ENCODE data around the gene LRRK1. TPM values are rescaled to one million over a fixed set of nuclear protein-coding genes. Genes with fewer than 3 reads are reported as not detected.
"Not testable (repeated sequence)": the region's sequence is repeated elsewhere in the genome, so short reads cannot be mapped to it uniquely, and the experiment has no call there.

The LRRK1 gene
- total and polyA plus RNA-seq, 2 experiments from 2014 or later = 2.6 to 4.5 TPM

- no peak for TF ChIP-seq ZNF462 (CRISPR knock-in tag; IDR thresholded peaks at IDR 0.05)
- no peak for TF ChIP-seq ZNF114 (CRISPR knock-in tag; IDR thresholded peaks at IDR 0.05)
- TF ChIP-seq ETS1 (IDR thresholded peaks at IDR 0.05) = no peak
These were observed 152.5 kb downstream of the LRRK1 start (continued) for GRCh38 chr15:101071651-101072050.

GRCh38 chr15:101072235-101072634 lies 153.1 kb downstream of the LRRK1 start:
- H3K79me2 ChIP-seq (replicated peaks; ENCODE audit: insufficient read depth); H2AFZ ChIP-seq; ATAC-seq; H3K27me3 ChIP-seq (ENCODE audit: insufficient read depth); H3K4me2 ChIP-seq; H4K20me1 ChIP-seq (replicated peaks; ENCODE audit: insufficient read depth); H3K4me3 Mint-ChIP-seq; H3K27ac Mint-ChIP-seq; H3K4me3 ChIP-seq; DNase-seq (ENCODE audit: low spot score); H3K27ac ChIP-seq (ENCODE audit: low read depth); H3K9me2 ChIP-seq (ENCODE audit: insufficient read depth): not testable (repeated sequence)
- Histone ChIP-seq H3F3A (replicated peaks; ENCODE audit: low read depth) (peaks cover 22% of the 10 kb centered on the region), H3K4me1 (ENCODE audit: insufficient read depth) (peaks cover 32% of the 10 kb centered on the region), H3K36me3 (ENCODE audit: insufficient read depth) (peaks cover 17% of the 10 kb centered on the region)
- Mint-ChIP-seq H3K36me3 (ENCODE audit: low read depth) (peaks cover 59% of the 10 kb centered on the region), H3K27me3 (ENCODE audit: insufficient read depth, low read depth, poor library complexity) (peaks cover 25% of the 10 kb centered on the region), H3K9me3 (peaks cover 52% of the 10 kb centered on the region), H3K4me1 (peaks cover 57% of the 10 kb centered on the region)

Data from GM23338 (cell line).